Left colon (tissue), 2 donors: ENCODE results near the gene SLC29A2. TPM values are rescaled to one million over a fixed set of nuclear protein-coding genes. Genes with fewer than 3 reads are reported as not detected.
"Not testable (repeated sequence)": the region's sequence is repeated elsewhere in the genome, so short reads cannot be mapped to it uniquely, and the experiment has no call there.

Experiments used
- ATAC-seq: fragments of 200-7000 bp; cut with Tn5 transposase; one replicate; pipeline ENCODE4 v1.9.1; 2020; ENCODE audit warnings: mild to moderate bottlenecking, moderate library complexity
- DNase-seq, 2 donors: peaks; one replicate each; pipeline ENCODE4 v3.0.0-alpha.2; 2020
- intact Hi-C, 2 donors: fragments of 100-400 bp; cut with DNase I in 1 of 2; cut with micrococcal nuclease in 1 of 2; formaldehyde crosslinking; loops; one replicate each; pipeline versions ENCODE4 v1.11.2 to v1.14.0; 2022; cut with DNase I, micrococcal nuclease
- total RNA-seq, 2 donors: library from RNA; stranded (reverse); fragmentation: NEBNext Ultra II Directional; extraction: Animal tissue kit (Norgen Biotek cat#: 25700); gene quantifications; one replicate each; pipeline ENCODE4 v1.2.1, GENCODE V29; 2021
- donor health status: DM: no; HTN: no; CAD: no.
- donor health status: DM: yes; HTN: yes; CAD: no.

SLC29A2 gene
- total RNA-seq, 2 donors from 2014 or later: 16.3 to 31.1 TPM

DNA sequence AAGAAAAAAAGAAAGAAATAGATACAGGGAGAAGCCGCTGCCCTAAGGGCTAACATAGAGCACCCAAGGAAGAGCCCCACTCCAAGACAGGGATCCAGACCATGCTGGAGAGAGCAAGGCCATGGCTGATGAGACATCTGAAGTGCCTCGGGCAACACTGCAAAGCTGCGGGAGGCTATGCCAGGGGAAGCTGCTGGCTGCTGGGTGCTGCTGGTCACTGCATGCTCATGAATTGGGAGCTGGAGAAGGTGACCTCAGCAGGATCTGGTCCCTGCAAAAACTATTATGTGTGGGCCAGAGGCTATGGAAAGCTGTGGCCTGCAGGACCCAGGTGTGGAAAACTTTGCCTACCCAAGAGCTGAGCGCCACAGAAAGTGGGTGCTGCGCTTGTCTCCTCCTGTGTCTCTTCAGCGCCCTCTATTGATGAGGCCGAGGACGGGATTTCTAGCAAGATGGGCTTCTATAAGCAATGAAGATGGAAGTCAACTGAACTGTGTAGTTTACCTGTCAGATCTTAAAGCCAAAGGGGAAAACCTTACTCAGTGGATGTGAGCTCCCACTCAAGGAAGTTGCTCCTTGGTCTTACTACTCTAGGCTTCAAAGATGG is 17.3 kb upstream of the SLC29A2 start:
- peak; percentile 70 to 84 for DNase-seq
- peak; percentile 86 for ATAC-seq
- intact Hi-C loops: no loop called here

DNA sequence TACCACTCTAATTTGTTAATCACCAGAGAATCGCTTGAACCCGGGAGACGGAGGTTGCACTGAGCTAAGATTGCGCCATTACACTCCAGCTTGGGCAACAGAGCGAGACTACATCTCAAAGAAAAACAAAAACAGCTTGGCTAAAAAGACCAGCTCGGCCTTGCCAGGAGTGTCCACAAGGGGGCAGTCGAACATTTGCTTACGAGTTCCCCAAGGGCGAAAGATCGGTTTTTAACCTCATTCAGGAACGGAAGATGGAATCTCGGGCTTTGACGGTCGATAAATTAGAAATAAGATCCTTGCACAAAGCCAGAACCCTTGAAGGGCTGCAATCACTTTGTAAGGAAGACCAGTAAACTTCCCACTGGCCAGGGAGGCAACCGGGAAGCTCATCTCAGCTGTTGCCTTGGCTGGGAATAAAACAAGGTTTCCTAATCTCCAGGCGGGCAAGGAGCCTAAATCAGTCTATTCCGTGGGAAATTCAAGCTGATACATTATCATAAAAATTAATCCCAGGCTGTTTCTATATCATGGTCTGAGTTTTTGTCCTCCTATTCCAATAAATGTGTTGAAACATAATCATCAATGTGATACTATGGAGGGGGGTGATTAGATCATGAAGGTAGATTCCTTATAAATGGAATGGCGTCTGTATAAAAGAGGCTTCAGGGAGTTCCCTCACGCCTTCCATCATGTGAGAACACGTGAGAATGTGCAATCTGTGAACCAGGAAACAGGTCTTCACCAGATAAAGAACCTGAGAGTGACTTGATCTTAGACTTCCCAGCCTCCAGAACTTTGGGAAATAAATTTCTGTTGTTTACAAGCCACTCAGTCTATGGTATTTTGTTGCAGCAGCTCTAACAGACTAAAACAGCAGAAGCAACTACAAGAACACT is 14.9 kb upstream of the SLC29A2 start:
- ATAC-seq: peak; percentile 74
- DNase-seq: peak; percentile 75 to 93
- intact Hi-C loops: no loop called here

- ATAC-seq, DNase-seq, intact Hi-C loops: not testable (repeated sequence)
Observed at GRCh38 chr11:66384316-66384715, 12.8 kb upstream of the SLC29A2 start.

DNA sequence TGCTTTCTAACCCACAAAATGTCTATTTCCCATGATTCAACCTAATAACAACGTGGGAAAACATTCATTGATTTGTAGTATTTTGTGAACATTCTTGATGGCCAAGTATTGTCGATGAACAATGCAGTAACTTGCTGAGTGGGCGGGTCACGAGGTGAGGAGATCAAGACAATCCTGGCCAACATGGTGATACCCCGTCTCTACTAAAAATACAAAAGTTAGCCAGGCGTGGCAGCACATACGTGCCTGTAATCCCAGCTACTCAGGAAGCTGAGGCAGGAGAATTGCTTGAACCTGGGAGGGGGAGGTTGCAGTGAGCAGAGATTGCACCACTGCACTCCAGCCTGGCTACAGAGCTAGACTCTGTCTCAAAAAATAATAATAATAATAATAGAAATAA is 8.7 kb upstream of the SLC29A2 start:
- DNase-seq, intact Hi-C loops, ATAC-seq: not testable (repeated sequence)

DNA sequence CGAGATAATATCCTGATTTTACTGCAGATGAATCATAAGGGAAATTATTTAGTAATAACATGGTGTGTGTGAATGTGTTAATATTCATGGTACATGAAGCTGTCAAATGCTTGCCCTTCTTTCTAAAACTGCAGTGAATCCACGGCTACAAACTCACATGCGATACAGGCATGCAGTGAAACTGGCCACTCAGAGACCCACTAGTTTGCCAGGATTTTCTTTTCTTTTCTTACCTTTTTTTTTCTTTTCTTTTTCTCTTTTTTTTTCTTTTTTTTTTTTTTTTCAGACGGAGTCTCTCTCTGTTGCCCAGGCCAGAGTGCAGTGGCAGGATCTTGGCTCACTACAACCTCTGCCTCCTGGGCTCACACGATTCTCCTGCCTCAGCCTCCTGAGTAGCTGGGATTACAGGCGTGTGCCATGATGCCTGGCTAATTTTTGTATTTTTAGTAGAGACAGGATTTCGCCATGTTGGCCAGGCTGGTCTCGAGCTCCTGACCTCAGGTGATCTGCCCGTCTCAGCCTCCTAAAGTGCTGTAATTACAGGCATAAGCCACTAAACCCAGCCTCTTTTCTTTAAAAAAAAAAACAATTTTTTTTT is 2.2 kb upstream of the SLC29A2 start:
- intact Hi-C loops, ATAC-seq, DNase-seq: not testable (repeated sequence)

DNA sequence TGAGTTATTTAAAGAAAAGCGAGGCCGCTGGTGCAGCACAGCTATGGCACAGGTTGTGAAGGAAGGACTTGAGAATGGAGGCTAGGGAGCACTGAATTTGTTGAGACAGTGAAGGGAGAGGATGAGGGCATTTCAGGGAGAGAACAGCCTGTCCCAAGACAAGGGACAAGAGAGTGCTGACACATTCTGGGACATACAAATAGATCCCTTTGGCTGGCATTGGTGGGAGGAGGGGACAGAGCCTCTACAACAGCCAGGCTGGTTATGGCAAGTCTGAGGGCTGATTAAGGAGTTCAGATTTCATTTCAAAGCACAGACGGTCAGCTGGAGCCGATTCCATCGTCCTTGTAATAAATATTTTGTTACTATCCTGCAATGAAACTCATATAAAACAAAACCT is 1.7 kb upstream of the SLC29A2 start:
- ATAC-seq (no peak), DNase-seq (no peak)
- intact Hi-C loops: no loop called here

- ATAC-seq (no peak), DNase-seq (no peak)
- intact Hi-C loops: no loop called here
Observed at GRCh38 chr11:66369073-66369894, 2.3 kb downstream of the SLC29A2 start.

DNA sequence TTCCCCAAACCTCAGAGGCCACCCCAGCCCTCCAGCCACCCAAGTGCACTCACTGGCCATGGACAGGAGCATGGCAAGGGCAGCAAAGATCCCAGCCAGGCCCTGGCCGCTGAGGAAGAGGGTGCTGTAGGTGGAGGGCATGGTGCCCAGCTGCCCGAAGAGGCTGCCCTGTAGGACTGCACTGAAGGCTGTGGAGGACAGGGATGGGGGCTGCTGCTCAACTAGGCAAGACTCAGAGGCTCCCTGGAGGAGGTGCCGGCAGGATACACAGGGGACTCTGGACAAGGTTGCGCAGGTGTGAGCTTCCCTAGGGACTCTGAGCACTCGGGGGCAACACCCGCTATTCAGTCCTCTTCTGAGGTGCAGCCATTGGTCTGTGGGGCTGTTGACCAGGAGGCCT is 3.1 kb downstream of the SLC29A2 start:
- intact Hi-C loops: no loop called here
- DNase-seq (no peak), ATAC-seq (no peak)

DNA sequence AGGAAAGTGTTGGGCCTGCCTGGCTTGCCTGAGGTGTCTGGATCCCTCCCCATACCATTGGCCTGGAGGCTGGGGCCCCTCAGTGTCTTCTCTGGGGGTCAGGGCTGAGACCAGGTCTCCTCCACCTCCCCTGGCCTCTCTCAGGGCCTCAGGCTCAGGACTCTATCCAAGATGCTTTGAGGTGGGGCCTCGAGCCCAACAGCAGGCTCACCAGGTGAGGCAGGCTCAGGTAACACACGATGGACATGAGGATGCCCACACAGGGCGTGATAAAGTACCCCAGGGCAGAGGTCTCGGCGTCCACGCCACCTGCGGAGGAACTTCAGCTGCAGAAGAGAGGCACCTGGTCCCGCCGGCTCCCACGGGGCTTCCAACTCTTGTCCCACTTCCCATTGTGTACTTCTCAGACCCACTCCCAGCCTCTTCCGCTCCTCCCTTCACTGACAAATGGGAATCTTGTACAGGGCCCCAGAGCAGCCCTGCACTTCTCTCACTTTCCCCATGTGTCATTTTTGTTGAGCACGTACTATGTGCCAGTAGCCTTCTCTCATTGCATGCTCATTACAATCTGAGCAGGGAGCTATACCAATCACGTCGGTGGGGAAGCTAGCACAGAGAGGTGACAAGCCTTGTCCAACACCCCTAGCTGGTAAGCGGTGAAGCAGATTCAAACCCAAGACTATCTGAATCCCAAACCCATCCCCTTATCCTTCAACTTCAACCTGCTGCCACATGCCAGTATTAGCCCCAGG is 3.8 kb downstream of the SLC29A2 start:
- intact Hi-C loops: no loop called here
- DNase-seq (no peak), ATAC-seq (no peak)

DNA sequence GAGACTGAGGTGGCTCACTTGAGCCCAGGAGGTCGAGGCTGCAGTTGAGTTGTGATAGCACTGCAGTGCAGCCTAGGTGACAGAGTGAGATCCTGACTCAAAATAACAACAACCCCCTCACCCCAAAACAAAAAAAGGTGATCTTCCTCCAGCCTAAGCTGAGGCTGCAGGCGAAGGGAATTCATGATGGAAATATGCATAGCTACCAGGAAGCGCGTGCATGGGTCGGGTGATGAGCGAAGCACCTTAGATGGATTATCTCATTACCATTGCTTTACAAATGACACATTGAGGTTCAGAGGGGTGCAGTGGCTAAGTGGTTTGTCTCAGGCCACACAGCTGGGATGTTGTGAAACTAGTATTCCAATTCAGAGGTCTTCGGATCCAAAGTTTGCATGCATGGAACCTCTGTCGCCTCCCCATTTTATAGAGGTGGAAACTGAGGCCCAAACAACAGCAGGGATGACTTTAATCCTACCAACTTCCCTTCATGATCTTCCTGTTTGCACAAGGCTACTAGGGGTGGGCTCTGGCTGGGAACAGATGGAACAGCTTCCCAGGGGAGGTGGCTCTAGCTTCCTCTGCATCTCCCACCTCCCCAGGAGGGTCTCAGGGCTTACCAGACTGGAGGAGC is 4.6 kb downstream of the SLC29A2 start:
- ATAC-seq: no peak
- intact Hi-C loops: no loop called here
- no peak for DNase-seq

- intact Hi-C loops: no loop called here
- ATAC-seq: no peak
- no peak for DNase-seq
Observed at GRCh38 chr11:66365711-66366619, 5.6 kb downstream of the SLC29A2 start.

DNA sequence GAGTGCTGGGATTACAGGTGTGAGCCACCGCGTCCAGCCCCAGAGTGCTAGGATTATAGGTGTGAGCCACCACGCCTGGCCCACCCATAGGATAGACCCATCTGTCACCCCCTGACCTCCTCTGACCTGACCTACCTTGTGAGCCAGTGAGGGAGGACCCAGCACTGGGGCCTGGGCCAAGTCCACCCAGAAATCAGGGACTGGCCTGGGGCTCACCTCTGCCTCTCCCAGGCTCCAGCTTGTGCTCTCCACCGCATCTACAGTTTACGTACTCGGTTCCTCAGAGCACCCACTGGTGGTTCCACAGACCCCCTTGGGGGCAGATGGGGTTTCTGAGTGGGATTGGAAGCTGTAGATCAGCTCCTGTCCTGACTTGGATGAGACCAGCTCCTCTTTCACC is 6.4 kb downstream of the SLC29A2 start:
- no peak for DNase-seq
- ATAC-seq: no peak
- intact Hi-C loops: no loop called here

DNA sequence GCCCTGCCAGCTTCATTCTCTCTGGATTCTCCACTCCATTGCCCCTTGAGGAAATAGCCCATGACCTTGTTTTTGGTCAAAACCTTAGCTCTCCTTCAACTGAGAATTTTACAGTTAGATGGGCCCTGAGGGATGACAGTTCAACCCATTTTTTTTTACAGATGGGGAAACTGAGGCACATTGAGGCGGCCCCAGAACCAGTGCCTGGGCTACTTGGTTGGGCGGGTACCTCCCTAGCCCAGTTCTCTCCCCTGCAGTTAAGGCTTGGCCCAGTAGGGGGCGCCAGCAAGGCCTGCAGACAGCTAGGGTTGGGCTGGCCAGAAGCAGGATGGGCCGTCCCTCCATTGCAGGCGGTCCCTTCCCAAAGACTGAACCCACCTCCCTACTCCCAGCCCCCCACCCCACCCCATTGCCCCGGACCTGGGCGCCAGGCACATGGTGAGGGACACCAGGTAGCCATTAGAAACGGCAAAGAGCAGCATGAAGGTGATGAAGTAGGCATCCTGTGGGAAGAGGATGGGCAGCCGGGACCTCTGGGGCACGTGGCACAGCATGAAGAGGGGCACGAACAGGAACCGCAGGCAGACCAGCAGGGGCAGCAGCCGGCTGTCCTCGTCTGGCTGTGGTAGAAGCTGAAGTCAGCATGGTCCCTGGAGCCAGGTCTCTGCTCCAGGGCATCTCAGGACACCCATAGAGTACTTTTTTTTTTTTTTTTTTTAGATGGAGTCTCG is 7.6 kb downstream of the SLC29A2 start:
- ATAC-seq: peak; percentile 40
- intact Hi-C loops: no loop called here
- DNase-seq: peak in 1 of 2 donors; percentile 71

DNA sequence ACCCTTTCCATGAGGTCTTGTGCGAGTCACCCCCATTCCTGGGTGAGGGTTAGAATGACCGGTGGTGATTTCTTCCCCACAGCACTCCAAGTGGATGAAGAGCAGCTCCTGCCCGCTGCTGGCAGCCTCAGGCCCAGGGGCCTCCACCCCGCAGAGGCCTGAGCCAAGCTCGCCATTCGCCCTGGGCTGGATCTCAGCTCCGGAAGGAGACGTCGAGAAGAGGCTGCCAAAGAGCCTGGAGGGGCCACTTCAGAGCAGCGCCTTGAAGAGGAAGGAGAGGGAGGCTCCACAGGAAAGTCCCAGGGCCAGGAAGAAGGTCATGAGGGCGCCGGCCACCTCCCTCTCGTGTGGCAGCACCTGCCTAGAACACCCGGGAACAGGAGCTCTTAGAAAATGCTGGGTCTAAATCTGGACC is 8.4 kb downstream of the SLC29A2 start:
- ATAC-seq (peak; percentile 8), DNase-seq (no peak)
- intact Hi-C loops: no loop called here

DNA sequence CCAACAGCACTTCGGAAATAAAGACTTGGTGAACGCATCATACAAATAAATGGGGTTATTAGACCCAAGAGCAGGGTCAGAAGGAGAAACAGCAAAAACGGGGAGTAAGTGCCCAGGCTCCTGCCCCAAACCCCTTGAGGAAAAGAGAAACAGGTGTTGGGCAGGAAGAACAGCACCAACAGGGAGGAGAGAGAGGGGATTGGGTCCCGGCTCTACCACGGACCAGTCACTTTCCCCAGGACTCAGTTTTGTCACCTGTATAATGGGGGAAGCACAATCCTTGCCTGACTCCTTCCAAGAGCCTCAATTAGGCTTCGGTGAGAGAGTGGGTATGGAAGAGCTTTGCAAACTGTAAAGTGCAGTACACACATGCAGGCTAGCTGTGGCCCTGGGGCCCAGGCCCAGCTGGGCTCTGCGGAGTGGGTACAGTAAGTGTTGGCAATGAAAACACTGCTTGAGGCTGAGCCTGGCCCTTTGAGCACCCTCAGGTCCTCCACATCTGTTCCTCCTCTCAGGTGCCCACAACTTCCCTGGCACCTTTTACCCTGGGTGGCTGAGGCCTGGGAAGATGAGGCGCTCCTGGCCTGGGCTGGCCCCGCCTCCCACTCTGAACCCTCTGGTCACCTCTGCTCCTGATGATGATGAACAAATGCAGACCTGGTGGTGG is 8.9 kb downstream of the SLC29A2 start:
- intact Hi-C loops: no loop called here
- ATAC-seq: peak; percentile 0
- no peak for DNase-seq

- ATAC-seq (peak; percentile 5), DNase-seq (no peak)
- intact Hi-C loops: no loop called here
Observed at GRCh38 chr11:66361502-66361941, 10.0 kb downstream of the SLC29A2 start.
